ENCODE measurements around the gene ATP2A3.

ATP2A3 gene

GRCh38 chr17:3887804-3888203 is 76.4 kb downstream of the ATP2A3 start:
- DNase-seq (ENCODE audit: extremely low spot score): no peak
- POLR2A ChIA-PET: no interaction called here
- CTCF ChIA-PET: no interaction called here
- no peak for TF ChIP-seq FOXA1 (IDR thresholded peaks at IDR 0.05)
- no peak for TF ChIP-seq CTBP1 (IDR thresholded peaks at IDR 0.05; ENCODE audit: borderline replicate concordance)
- no peak for TF ChIP-seq NFRKB (IDR thresholded peaks at IDR 0.05)
- TF ChIP-seq FOXK2 (IDR thresholded peaks at IDR 0.05): no peak
- no peak for TF ChIP-seq HDGF (IDR thresholded peaks at IDR 0.05; ENCODE audit: borderline replicate concordance)
- no peak for TF ChIP-seq ELF4 (IDR thresholded peaks at IDR 0.05)
- no peak for TF ChIP-seq BHLHE40 (IDR thresholded peaks at IDR 0.05; ENCODE audit: borderline replicate concordance)
- no peak for TF ChIP-seq SP1 (IDR thresholded peaks at IDR 0.05)
- no peak for TF ChIP-seq ZNF384 (IDR thresholded peaks at IDR 0.05)
- TF ChIP-seq PKNOX1 (IDR thresholded peaks at IDR 0.05): no peak
- no peak for TF ChIP-seq ARNT (IDR thresholded peaks at IDR 0.05)
- TF ChIP-seq SUZ12 (IDR thresholded peaks at IDR 0.05): no peak
- TF ChIP-seq LEF1 (IDR thresholded peaks at IDR 0.05; ENCODE audit: borderline replicate concordance): no peak
- TF ChIP-seq TARDBP (IDR thresholded peaks at IDR 0.05): no peak
- TF ChIP-seq FOXM1 (IDR thresholded peaks at IDR 0.05; ENCODE audit: borderline replicate concordance): no peak
- no peak for TF ChIP-seq L3MBTL2 (conservative IDR thresholded peaks at IDR 0.05)

GRCh38 chr17:3887394-3887793 is 76.8 kb downstream of the ATP2A3 start:
- CTCF ChIA-PET: no interaction called here
- POLR2A ChIA-PET: no interaction called here
- TF ChIP-seq SUZ12 (IDR thresholded peaks at IDR 0.05) (no peak), FOXK2 (IDR thresholded peaks at IDR 0.05) (no peak), TARDBP (IDR thresholded peaks at IDR 0.05) (no peak), ZNF384 (IDR thresholded peaks at IDR 0.05) (no peak), SP1 (IDR thresholded peaks at IDR 0.05) (no peak), PKNOX1 (IDR thresholded peaks at IDR 0.05) (no peak), LEF1 (IDR thresholded peaks at IDR 0.05; ENCODE audit: borderline replicate concordance) (no peak), NFRKB (IDR thresholded peaks at IDR 0.05) (no peak), CTBP1 (IDR thresholded peaks at IDR 0.05; ENCODE audit: borderline replicate concordance) (no peak), HDGF (IDR thresholded peaks at IDR 0.05; ENCODE audit: borderline replicate concordance) (no peak), BHLHE40 (IDR thresholded peaks at IDR 0.05; ENCODE audit: borderline replicate concordance) (no peak), L3MBTL2 (conservative IDR thresholded peaks at IDR 0.05) (no peak), ELF4 (IDR thresholded peaks at IDR 0.05) (no peak), FOXA1 (IDR thresholded peaks at IDR 0.05) (no peak), FOXM1 (IDR thresholded peaks at IDR 0.05; ENCODE audit: borderline replicate concordance) (no peak)
- no peak for DNase-seq (ENCODE audit: extremely low spot score)

GRCh38 chr17:3886776-3887175 is 77.5 kb downstream of the ATP2A3 start:
- TF ChIP-seq CTBP1 (IDR thresholded peaks at IDR 0.05; ENCODE audit: borderline replicate concordance): no peak
- POLR2A ChIA-PET: no interaction called here
- CTCF ChIA-PET: no interaction called here
- DNase-seq (ENCODE audit: extremely low spot score): no peak

GRCh38 chr17:3885970-3886369 is 78.3 kb downstream of the ATP2A3 start:
- CTCF ChIA-PET: no interaction called here
- TF ChIP-seq LEF1 (IDR thresholded peaks at IDR 0.05; ENCODE audit: borderline replicate concordance): no peak
- no peak for TF ChIP-seq SP1 (IDR thresholded peaks at IDR 0.05)
- no peak for TF ChIP-seq NFRKB (IDR thresholded peaks at IDR 0.05)
- TF ChIP-seq ARNT (IDR thresholded peaks at IDR 0.05): no peak
- TF ChIP-seq SUZ12 (IDR thresholded peaks at IDR 0.05): no peak
- TF ChIP-seq FOXK2 (IDR thresholded peaks at IDR 0.05): no peak
- no peak for TF ChIP-seq ELF4 (IDR thresholded peaks at IDR 0.05)
- TF ChIP-seq ZNF384 (IDR thresholded peaks at IDR 0.05): no peak
- TF ChIP-seq CTBP1 (IDR thresholded peaks at IDR 0.05; ENCODE audit: borderline replicate concordance): no peak
- TF ChIP-seq TARDBP (IDR thresholded peaks at IDR 0.05): no peak
- no peak for DNase-seq (ENCODE audit: extremely low spot score)
- POLR2A ChIA-PET: no interaction called here

- CTCF ChIA-PET: no interaction called here
- POLR2A ChIA-PET: no interaction called here
- TF ChIP-seq ELF4 (IDR thresholded peaks at IDR 0.05): no peak
- no peak for TF ChIP-seq BHLHE40 (IDR thresholded peaks at IDR 0.05; ENCODE audit: borderline replicate concordance)
- TF ChIP-seq TARDBP (IDR thresholded peaks at IDR 0.05): no peak
- TF ChIP-seq SUZ12 (IDR thresholded peaks at IDR 0.05): no peak
- no peak for TF ChIP-seq CTBP1 (IDR thresholded peaks at IDR 0.05; ENCODE audit: borderline replicate concordance)
- TF ChIP-seq HDGF (IDR thresholded peaks at IDR 0.05; ENCODE audit: borderline replicate concordance): no peak
- no peak for TF ChIP-seq SP1 (IDR thresholded peaks at IDR 0.05)
- no peak for TF ChIP-seq FOXK2 (IDR thresholded peaks at IDR 0.05)
- TF ChIP-seq FOXM1 (IDR thresholded peaks at IDR 0.05; ENCODE audit: borderline replicate concordance): no peak
- no peak for TF ChIP-seq ZNF384 (IDR thresholded peaks at IDR 0.05)
- TF ChIP-seq L3MBTL2 (conservative IDR thresholded peaks at IDR 0.05): no peak
- no peak for TF ChIP-seq ARNT (IDR thresholded peaks at IDR 0.05)
- no peak for TF ChIP-seq PKNOX1 (IDR thresholded peaks at IDR 0.05)
- no peak for DNase-seq (ENCODE audit: extremely low spot score)
Measured at GRCh38 chr17:3885271-3885670, 79.0 kb downstream of the ATP2A3 start.

- ChIA-PET POLR2A (no interaction called here), CTCF (interaction anchor here (0.9 kb wide), 1 partner anchor 19 kb away, joined by 3 read pairs; no protein-coding TSS in a partner anchor)
- DNase-seq (ENCODE audit: extremely low spot score): no peak
- TF ChIP-seq L3MBTL2 (conservative IDR thresholded peaks at IDR 0.05): no peak
- TF ChIP-seq SP1 (IDR thresholded peaks at IDR 0.05): no peak
- no peak for TF ChIP-seq FOXA1 (IDR thresholded peaks at IDR 0.05)
- TF ChIP-seq ARNT (IDR thresholded peaks at IDR 0.05): no peak
- no peak for TF ChIP-seq SUZ12 (IDR thresholded peaks at IDR 0.05)
- no peak for TF ChIP-seq BHLHE40 (IDR thresholded peaks at IDR 0.05; ENCODE audit: borderline replicate concordance)
- no peak for TF ChIP-seq TARDBP (IDR thresholded peaks at IDR 0.05)
- no peak for TF ChIP-seq CTBP1 (IDR thresholded peaks at IDR 0.05; ENCODE audit: borderline replicate concordance)
- no peak for TF ChIP-seq ZNF384 (IDR thresholded peaks at IDR 0.05)
- TF ChIP-seq PKNOX1 (IDR thresholded peaks at IDR 0.05): no peak
- no peak for TF ChIP-seq LEF1 (IDR thresholded peaks at IDR 0.05; ENCODE audit: borderline replicate concordance)
- no peak for TF ChIP-seq FOXM1 (IDR thresholded peaks at IDR 0.05; ENCODE audit: borderline replicate concordance)
Measured at GRCh38 chr17:3884188-3884587, 80.0 kb downstream of the ATP2A3 start.

Measured in HEK293T (cell line).